PFSK-1 (cell line): ENCODE data around the gene RITA1.

Source experiments
- FOXP2 ChIP-seq: optimal IDR thresholded peaks from 2 replicates; pipeline ENCODE3; 2011; ENCODE audit warnings: borderline replicate concordance, control low read depth, inconsistent platforms; ENCODE audit not compliant: insufficient read depth; ENCODE audit errors: extremely low read length, extremely low read depth
- POLR2AphosphoS5 ChIP-seq: IDR thresholded peaks from 2 replicates; pipeline ENCODE4 v1.6.1; 2012; ENCODE audit warnings: low read depth, mild to moderate bottlenecking, control low read depth, low read length, moderate library complexity
- REST ChIP-seq, 2 experiments: IDR thresholded peaks; 2 replicates each; pipeline versions ENCODE4 v1.6.1 to v1.8.0; 2011 to 2012; ENCODE audit warnings: low read depth in 2 of 2, low read length in 2 of 2, control low read depth in 1 of 2, inconsistent platforms in 1 of 2, mild to moderate bottlenecking in 1 of 2, moderate library complexity in 1 of 2; ENCODE audit not compliant: insufficient read depth in 1 of 2
- SIN3A ChIP-seq: IDR thresholded peaks from 2 replicates; pipeline ENCODE4 v1.6.1; 2012; ENCODE audit warnings: mild to moderate bottlenecking, low read length, moderate library complexity, borderline replicate concordance; ENCODE audit not compliant: insufficient read depth
- TAF1 ChIP-seq: IDR thresholded peaks from 2 replicates; pipeline ENCODE4 v1.6.1; 2012; ENCODE audit warnings: low read length, control low read depth, borderline replicate concordance; ENCODE audit not compliant: insufficient read depth

GRCh38 chr12:113183030-113183589 lies 2.4 kb upstream of the RITA1 start:
- TF ChIP-seq REST (IDR thresholded peaks at IDR 0.05; ENCODE audit: insufficient read depth in 1 of 2, low read depth in 2 of 2, low read length in 2 of 2) (no peak), TAF1 (no peak), POLR2AphosphoS5 (no peak), SIN3A (no peak), FOXP2 (no peak)
